Glutamatergic neuron (in vitro differentiated cells): ENCODE measurements around the gene PRUNE1. TPM values are rescaled to one million over a fixed set of nuclear protein-coding genes. Genes with fewer than 3 reads are reported as not detected.

ENCODE experiments used
- DNase-seq: peaks from one replicate; pipeline ENCODE4 v3.0.0; 2022
- H3K27ac Mint-ChIP-seq: one replicate; pipeline ENCODE4 v1.8.0; 2020; ENCODE audit warnings: mild to moderate bottlenecking, mixed read lengths, inconsistent platforms; ENCODE audit not compliant: unreplicated experiment
- H3K27me3 Mint-ChIP-seq: one replicate; pipeline ENCODE4 v1.8.0; 2020; ENCODE audit warnings: mild to moderate bottlenecking, moderate library complexity, mixed read lengths, inconsistent platforms; ENCODE audit not compliant: unreplicated experiment
- H3K36me3 Mint-ChIP-seq: one replicate; pipeline ENCODE4 v1.8.0; 2020; ENCODE audit warnings: mild to moderate bottlenecking, mixed read lengths, inconsistent platforms; ENCODE audit not compliant: unreplicated experiment
- H3K4me1 Mint-ChIP-seq: one replicate; pipeline ENCODE4 v1.8.0; 2020; ENCODE audit warnings: mild to moderate bottlenecking, low read depth, mixed read lengths, inconsistent platforms; ENCODE audit not compliant: unreplicated experiment
- H3K4me3 Mint-ChIP-seq: one replicate; pipeline ENCODE4 v1.8.0; 2020; ENCODE audit warnings: mild to moderate bottlenecking, mixed read lengths, inconsistent platforms; ENCODE audit not compliant: unreplicated experiment
- H3K9me3 Mint-ChIP-seq: one replicate; pipeline ENCODE4 v1.8.0; 2020; ENCODE audit warnings: mild to moderate bottlenecking, moderate library complexity, mixed read lengths, inconsistent platforms; ENCODE audit not compliant: unreplicated experiment
- total RNA-seq: library from RNA; stranded (reverse); fragmentation: NEBNext Ultra II Directional; extraction: Animal tissue kit (Norgen Biotek cat#: 25700); gene quantifications from one replicate; pipeline ENCODE4 v1.2.1, GENCODE V29; 2021; ENCODE audit not compliant: unreplicated experiment
- TF ChIP-seq, protein P1 (sequence below): fragments of 200-600 bp; sonication (generic); IDR thresholded peaks from one replicate; pipeline ENCODE4 v1.5.0; 2021; ENCODE audit not compliant: partially characterized antibody, unreplicated experiment

Gene PRUNE1
- total RNA-seq, 1 donor from 2014 or later = 14.9 TPM

DNA sequence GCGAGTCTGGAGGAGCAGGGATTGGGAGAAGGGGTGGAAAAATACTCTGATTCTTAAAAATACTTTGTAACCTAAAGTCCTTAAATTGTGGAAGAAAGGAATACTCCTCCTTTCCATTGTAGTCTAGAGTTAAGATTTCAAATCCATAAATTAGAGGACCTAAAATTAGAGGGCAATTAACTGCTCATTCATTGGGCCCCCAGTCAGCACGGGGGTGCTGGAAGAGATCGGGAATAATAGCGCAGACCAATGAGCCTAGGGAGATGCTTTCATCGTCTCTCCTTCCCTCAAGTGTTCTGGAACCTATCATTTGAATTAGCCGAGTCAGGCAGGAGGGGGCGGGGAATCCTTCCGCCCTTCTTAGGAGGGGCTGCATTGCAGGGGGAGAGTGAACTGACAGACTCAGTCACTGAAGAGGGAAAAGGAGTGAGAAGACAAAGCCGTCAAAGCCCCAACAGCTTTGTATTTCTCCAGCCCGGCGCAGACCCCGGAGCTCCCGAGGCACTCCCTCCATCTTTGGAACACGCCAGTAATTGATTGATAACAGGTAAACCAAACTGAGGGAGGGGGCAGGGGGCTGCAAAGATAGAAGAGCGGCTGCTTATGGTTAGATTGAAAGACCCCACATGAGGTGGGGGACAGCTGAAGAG lies 51.9 kb downstream of the PRUNE1 start, which contains the start of gene MLLT11:
Gene MLLT11 (plus strand): TSS at position 391 of the 650 bp plus-strand sequence. CDS start 6,828 bp downstream, outside the sequence.
- Mint-ChIP-seq H3K4me1 (peaks cover 23% of the 10 kb centered on the region), H3K4me3 (peak within 1 kb of the TSS; percentile 93), H3K27me3 (peaks cover 36% of the 10 kb centered on the region), H3K36me3 (peaks cover 27% of the 10 kb centered on the region), H3K27ac (peak within 1 kb of the TSS; percentile 98), H3K9me3 (peaks cover 54% of the 10 kb centered on the region)
- DNase-seq = peak; percentile 88
- TF ChIP-seq, protein P1, sequence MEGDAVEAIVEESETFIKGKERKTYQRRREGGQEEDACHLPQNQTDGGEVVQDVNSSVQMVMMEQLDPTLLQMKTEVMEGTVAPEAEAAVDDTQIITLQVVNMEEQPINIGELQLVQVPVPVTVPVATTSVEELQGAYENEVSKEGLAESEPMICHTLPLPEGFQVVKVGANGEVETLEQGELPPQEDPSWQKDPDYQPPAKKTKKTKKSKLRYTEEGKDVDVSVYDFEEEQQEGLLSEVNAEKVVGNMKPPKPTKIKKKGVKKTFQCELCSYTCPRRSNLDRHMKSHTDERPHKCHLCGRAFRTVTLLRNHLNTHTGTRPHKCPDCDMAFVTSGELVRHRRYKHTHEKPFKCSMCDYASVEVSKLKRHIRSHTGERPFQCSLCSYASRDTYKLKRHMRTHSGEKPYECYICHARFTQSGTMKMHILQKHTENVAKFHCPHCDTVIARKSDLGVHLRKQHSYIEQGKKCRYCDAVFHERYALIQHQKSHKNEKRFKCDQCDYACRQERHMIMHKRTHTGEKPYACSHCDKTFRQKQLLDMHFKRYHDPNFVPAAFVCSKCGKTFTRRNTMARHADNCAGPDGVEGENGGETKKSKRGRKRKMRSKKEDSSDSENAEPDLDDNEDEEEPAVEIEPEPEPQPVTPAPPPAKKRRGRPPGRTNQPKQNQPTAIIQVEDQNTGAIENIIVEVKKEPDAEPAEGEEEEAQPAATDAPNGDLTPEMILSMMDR = no peak

DNA sequence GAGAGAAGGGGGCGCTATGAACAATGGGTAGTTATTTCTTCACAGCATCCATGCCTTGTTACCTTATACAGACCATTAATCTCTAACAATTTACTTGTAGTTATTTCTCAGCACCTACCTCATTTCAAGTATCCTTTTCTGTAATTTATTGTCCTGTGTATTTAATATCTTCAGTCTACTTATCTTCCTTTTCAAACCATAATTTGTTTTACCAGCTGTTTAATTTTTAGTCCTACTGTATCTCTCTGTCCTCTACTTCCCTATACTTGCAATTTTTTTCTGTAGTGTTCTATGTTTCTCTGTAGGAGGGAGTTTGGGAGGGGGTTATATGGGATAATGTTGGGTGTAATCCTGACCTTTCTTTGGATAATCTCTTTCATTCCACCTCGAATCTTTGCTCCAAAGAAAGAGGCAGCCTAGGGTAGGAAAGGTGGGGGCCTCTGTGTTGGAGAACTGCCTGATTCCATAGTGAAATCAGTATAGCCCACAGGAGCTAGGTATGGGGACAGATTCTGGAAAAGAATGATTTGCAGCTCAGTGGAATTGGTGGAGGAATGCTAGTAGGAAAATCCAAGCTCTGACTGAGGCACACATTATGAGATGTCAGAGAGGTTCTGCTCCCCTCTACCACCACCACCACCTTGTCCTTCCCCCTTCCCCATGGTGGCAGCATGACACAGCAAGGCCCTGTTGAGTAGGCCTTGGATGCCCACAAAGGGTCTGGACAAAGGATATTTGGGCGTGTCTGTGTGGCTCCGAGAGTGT lies 52.6 kb downstream of the PRUNE1 start:
- Mint-ChIP-seq H3K4me1 (peaks cover 27% of the 10 kb centered on the region), H3K36me3 (peaks cover 32% of the 10 kb centered on the region), H3K9me3 (peaks cover 54% of the 10 kb centered on the region), H3K4me3 (peak overlapping the region; percentile 93), H3K27ac (peak overlapping the region; percentile 98), H3K27me3 (peaks cover 38% of the 10 kb centered on the region)
- peak; percentile 64 for DNase-seq
- TF ChIP-seq, protein P1 = no peak

DNA sequence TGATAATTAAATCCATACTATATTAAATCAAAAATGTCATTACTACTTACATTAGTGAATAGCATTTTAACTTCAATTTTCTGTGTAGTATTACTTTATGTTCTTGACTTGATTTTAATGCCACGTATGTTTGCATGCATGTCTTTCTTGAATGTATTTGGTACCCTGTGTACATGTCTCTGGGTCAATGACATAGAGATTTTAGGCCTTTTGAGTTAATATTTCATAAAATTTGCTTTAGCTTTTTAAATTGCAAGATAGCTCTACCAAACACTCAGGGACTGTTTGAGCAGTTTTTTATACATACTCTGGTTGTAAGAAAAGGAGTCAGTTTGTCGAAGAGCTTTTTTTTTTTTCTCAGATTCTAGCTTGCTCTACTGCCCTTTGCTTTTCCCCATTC lies 53.5 kb downstream of the PRUNE1 start:
- H3K4me1 Mint-ChIP-seq = peaks cover 28% of the 10 kb centered on the region

DNA sequence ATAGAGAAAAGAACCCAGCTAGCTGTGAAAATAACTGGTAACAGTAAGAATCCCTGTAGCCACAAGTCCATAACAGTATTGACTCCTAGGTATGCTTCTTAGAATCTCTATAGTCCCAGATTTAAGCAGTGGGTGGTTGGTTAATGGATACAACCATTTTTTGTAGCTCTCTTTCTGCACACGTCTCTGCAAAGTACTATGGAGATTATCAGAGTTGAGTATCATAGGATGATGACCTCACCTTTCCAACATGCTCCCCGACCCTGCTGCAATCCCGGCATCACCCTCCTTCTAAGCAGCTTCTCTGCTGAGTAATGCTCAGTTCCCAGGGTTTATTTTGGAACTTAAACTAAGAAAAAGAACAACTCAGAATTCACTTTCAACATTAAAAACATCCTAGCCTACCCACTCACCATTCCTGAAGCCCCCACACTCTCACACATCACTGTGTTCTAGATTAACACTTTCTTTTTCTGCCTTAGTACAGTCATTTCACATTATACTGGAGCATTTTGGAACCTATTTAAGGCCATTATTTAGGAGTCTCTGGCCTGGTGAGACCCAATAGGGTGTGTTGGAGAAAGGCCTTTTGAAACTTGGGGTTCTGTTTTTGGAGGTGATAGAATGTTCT lies 54.6 kb downstream of the PRUNE1 start:
- Mint-ChIP-seq H3K36me3 (peaks cover 27% of the 10 kb centered on the region), H3K4me3 (peak overlapping the region; percentile 93), H3K27me3 (peaks cover 39% of the 10 kb centered on the region), H3K9me3 (peaks cover 51% of the 10 kb centered on the region), H3K4me1 (peaks cover 25% of the 10 kb centered on the region), H3K27ac (peak overlapping the region; percentile 98)
- no peak for DNase-seq
- TF ChIP-seq, protein P1 = no peak

More for the DNA sequence above, 53.5 kb downstream of the PRUNE1 start:
- Mint-ChIP-seq H3K36me3 (peaks cover 30% of the 10 kb centered on the region), H3K9me3 (peaks cover 54% of the 10 kb centered on the region), H3K27me3 (peaks cover 43% of the 10 kb centered on the region), H3K4me3 (peak overlapping the region; percentile 93), H3K27ac (peak overlapping the region; percentile 98)
- no peak for DNase-seq
- TF ChIP-seq, protein P1 = no peak
